A549 (cell line): ENCODE data around the gene TRDMT1. TPM values are rescaled to one million over a fixed set of nuclear protein-coding genes. Genes with fewer than 3 reads are reported as not detected.
A peak's percentile ranks its signal among the peaks of the same experiment; 100 is the strongest.

Source experiments
- ATAC-seq, 2 experiments: fragments of 200-7000 bp in 1 of 2; fragments of >200 bp in 1 of 2; cut with Nextera tagmentation in 1 of 2; cut with Tn5 transposase in 1 of 2; 3 replicates each; pipeline versions ENCODE4 v1.8.0 to v1.9.1; 2018 to 2020; ENCODE audit warnings: mild to moderate bottlenecking in 1 of 2, moderate library complexity in 1 of 2
- CTCF ChIA-PET: fragments of 300-600 bp; sonication (Branson Sonifier 250); formaldehyde crosslinking; extraction: SDS; loops from one replicate; lab custom pipeline; 2021; ENCODE audit warnings: antibody characterized with exemption, inconsistent platforms; lab: Yijun Ruan, JAX
- POLR2A ChIA-PET: fragments of 350-600 bp; formaldehyde crosslinking; extraction: SDS; loops from one replicate; lab custom pipeline; 2021; ENCODE audit warnings: antibody characterized with exemption, inconsistent platforms; lab: Yijun Ruan, JAX
- DNase-seq, 2 experiments: peaks; one replicate each; pipeline versions ENCODE4 v3.0.0 to v3.0.0-alpha.2; 2011 to 2016; ENCODE audit warnings: low read depth in 1 of 2, low spot score in 1 of 2
- FAIRE-seq: peaks from 2 replicates; lab custom pipeline; 2011; peaks lifted over from hg19 to GRCh38; lab: Jason Lieb, UNC
- H3K27ac ChIP-seq, 2 experiments: fragments of >200 bp; sonication (Bioruptor Twin); formaldehyde crosslinking; 3 replicates each; pipeline ENCODE4 v1.5.1; 2016 to 2017
- H3K4me1 ChIP-seq: fragments of >200 bp; sonication (Bioruptor Twin); formaldehyde crosslinking; 3 replicates; pipeline ENCODE4 v1.6.1; 2016
- H3K4me2 ChIP-seq: fragments of >200 bp; sonication (Bioruptor Twin); formaldehyde crosslinking; 3 replicates; pipeline ENCODE4 v1.6.1; 2016
- H3K4me3 ChIP-seq: fragments of >200 bp; sonication (Bioruptor Twin); formaldehyde crosslinking; 3 replicates; pipeline ENCODE4 v1.5.1; 2016
- H3K9me3 ChIP-seq: fragments of >200 bp; sonication (Bioruptor Twin); formaldehyde crosslinking; 3 replicates; pipeline ENCODE4 v1.6.1; 2016
- BCL3 ChIP-seq: fragments of >200 bp; sonication (Bioruptor Twin); formaldehyde crosslinking; IDR thresholded peaks from 3 replicates; pipeline ENCODE4 v1.6.1; 2016
- BHLHE40 ChIP-seq: IDR thresholded peaks from 2 replicates; pipeline ENCODE4 v1.6.1; 2012; ENCODE audit warnings: low read depth, low read length, inconsistent platforms
- CBX2 ChIP-seq: fragments of 200-600 bp; sonication (generic); IDR thresholded peaks from 2 replicates; pipeline ENCODE4 v1.6.1; 2016; ENCODE audit warnings: low read depth, mild to moderate bottlenecking, borderline replicate concordance
- CHD4 ChIP-seq: fragments of 200-600 bp; sonication (generic); IDR thresholded peaks from 2 replicates; pipeline ENCODE4 v1.6.1; 2016; ENCODE audit warnings: antibody characterized with exemption, mild to moderate bottlenecking, borderline replicate concordance
- E2F6 ChIP-seq: IDR thresholded peaks from 2 replicates; pipeline ENCODE4 v1.6.1; 2012; ENCODE audit warnings: low read depth, borderline replicate concordance
- ESRRA ChIP-seq: fragments of 150-350 bp; IDR thresholded peaks from 2 replicates; pipeline ENCODE4 v1.6.1; 2014; ENCODE audit warnings: mild to moderate bottlenecking, low read length, borderline replicate concordance
- FOSB ChIP-seq: fragments of 250-450 bp; sonication (Bioruptor Pico); IDR thresholded peaks from 2 replicates; pipeline ENCODE4 v1.5.0; 2020; ENCODE audit warnings: mild to moderate bottlenecking, moderate library complexity
- GATA3 ChIP-seq: IDR thresholded peaks from 2 replicates; pipeline ENCODE4 v1.6.1; 2012; ENCODE audit warnings: borderline replicate concordance
- HOXA7 ChIP-seq: fragments of 250-450 bp; sonication (Bioruptor Pico); IDR thresholded peaks from 2 replicates; pipeline ENCODE4 v1.5.0; 2020; ENCODE audit warnings: mild to moderate bottlenecking, moderate library complexity
- HOXB5 ChIP-seq: fragments of 250-450 bp; sonication (Bioruptor Pico); IDR thresholded peaks from 2 replicates; pipeline ENCODE4 v1.5.0; 2020; ENCODE audit warnings: mild to moderate bottlenecking, moderate library complexity
- JUN ChIP-seq, 2 experiments: fragments of >200 bp; sonication (Bioruptor Twin); formaldehyde crosslinking; IDR thresholded peaks; 2 replicates in 1 of 2; 3 replicates in 1 of 2; pipeline ENCODE4 v1.6.1; 2016 to 2017
- JUNB ChIP-seq: fragments of >200 bp; sonication (Bioruptor Twin); formaldehyde crosslinking; IDR thresholded peaks from 2 replicates; pipeline ENCODE4 v1.6.1; 2016
- MAFK ChIP-seq: fragments of 450-650 bp; IDR thresholded peaks from 2 replicates; pipeline ENCODE4 v1.6.1; 2014; ENCODE audit not compliant: partially characterized antibody
- MAX ChIP-seq: IDR thresholded peaks from 2 replicates; pipeline ENCODE4 v1.6.1; 2012
- MYC ChIP-seq: IDR thresholded peaks from 2 replicates; pipeline ENCODE4 v1.6.1; 2012; ENCODE audit warnings: mild to moderate bottlenecking, inconsistent platforms, low read length, improper control_type of control experiment, borderline replicate concordance
- POLR2AphosphoS2 ChIP-seq: conservative IDR thresholded peaks from 2 replicates; pipeline ENCODE4 v1.6.1; 2012; ENCODE audit warnings: low read length, improper control_type of control experiment, inconsistent platforms
- SMC3 ChIP-seq: fragments of >200 bp; sonication (Bioruptor Twin); formaldehyde crosslinking; IDR thresholded peaks from 3 replicates; pipeline ENCODE4 v1.6.1; 2018; ENCODE audit warnings: inconsistent platforms
- TFCP2L1 ChIP-seq: fragments of 250-450 bp; sonication (Bioruptor Pico); IDR thresholded peaks from 2 replicates; pipeline ENCODE4 v1.5.0; 2021; ENCODE audit warnings: mild to moderate bottlenecking
- ZC3H11A ChIP-seq: fragments of 450-650 bp; IDR thresholded peaks from 2 replicates; pipeline ENCODE4 v1.6.1; 2014; ENCODE audit warnings: antibody characterized with exemption, mild to moderate bottlenecking
- ZFP36 ChIP-seq: fragments of 450-650 bp; IDR thresholded peaks from 2 replicates; pipeline ENCODE4 v1.6.1; 2014; ENCODE audit warnings: borderline replicate concordance; ENCODE audit not compliant: partially characterized antibody
- ZSCAN20 ChIP-seq: fragments of 250-450 bp; sonication (Bioruptor Pico); IDR thresholded peaks from 2 replicates; pipeline ENCODE4 v1.8.0; 2022; ENCODE audit warnings: mild to moderate bottlenecking, moderate library complexity
- WGBS: methylation state at CpG from one replicate; pipeline ENCODE4 v1.1.6; 2017; ENCODE audit errors: missing lambda C conversion rate; 5-methylcytosine and 5-hydroxymethylcytosine counted together
- polyA plus RNA-seq, 4 experiments: library from polyadenylated mRNA; depleted of rRNA in 3 of 4; stranded (reverse); fragments of >200 nt; fragmentation: RNase III in 1 of 4; extraction: RNeasy Plus Mini Kit Qiagen cat#74134 plus additional on column Dnase treatment in 1 of 4; gene quantifications; 2 replicates in 3 of 4; 3 replicates in 1 of 4; pipeline ENCODE4 v1.2.3, GENCODE V29; 2011 to 2017
- TF ChIP-seq, protein P1 (sequence below): fragments of 150-350 bp; IDR thresholded peaks from 2 replicates; pipeline ENCODE4 v1.6.1; 2014; ENCODE audit warnings: low read depth, mild to moderate bottlenecking, low read length

The TRDMT1 gene
- polyA plus RNA-seq, 2 of the 4 experiments (the other 2 are of a cell fraction) = 2.4 to 7.4 TPM

- peak; percentile 5 to 39; a peak in 3 of 6 replicates for ATAC-seq
- ChIA-PET CTCF (no interaction called here), POLR2A (no interaction called here)
- Histone ChIP-seq H3K9me3 (no peaks in the 10 kb centered on the region), H3K4me1 (peaks cover 6% of the 10 kb centered on the region; the same call in 2 of the 3 replicates), H3K27ac (no peak overlapping the region), H3K4me2 (no peak overlapping the region), H3K4me3 (no peak overlapping the region)
- DNase-seq = no peak
- no peak for FAIRE-seq
- TF ChIP-seq MAFK = no peak
- TF ChIP-seq ZSCAN20 (CRISPR knock-in tag) = no peak
- TF ChIP-seq MYC = no peak
- TF ChIP-seq FOSB (CRISPR knock-in tag) = no peak
- TF ChIP-seq BHLHE40 = no peak
- TF ChIP-seq E2F6 = no peak
- no peak for TF ChIP-seq BCL3
- no peak for TF ChIP-seq SMC3
- no peak for TF ChIP-seq MAX
- TF ChIP-seq CHD4 = no peak
- no peak for TF ChIP-seq ZFP36
- no peak for TF ChIP-seq HOXB5 (CRISPR knock-in tag)
- TF ChIP-seq JUNB = no peak
- TF ChIP-seq, protein P1, sequence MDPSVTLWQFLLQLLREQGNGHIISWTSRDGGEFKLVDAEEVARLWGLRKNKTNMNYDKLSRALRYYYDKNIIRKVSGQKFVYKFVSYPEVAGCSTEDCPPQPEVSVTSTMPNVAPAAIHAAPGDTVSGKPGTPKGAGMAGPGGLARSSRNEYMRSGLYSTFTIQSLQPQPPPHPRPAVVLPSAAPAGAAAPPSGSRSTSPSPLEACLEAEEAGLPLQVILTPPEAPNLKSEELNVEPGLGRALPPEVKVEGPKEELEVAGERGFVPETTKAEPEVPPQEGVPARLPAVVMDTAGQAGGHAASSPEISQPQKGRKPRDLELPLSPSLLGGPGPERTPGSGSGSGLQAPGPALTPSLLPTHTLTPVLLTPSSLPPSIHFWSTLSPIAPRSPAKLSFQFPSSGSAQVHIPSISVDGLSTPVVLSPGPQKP = no peak
- no peak for TF ChIP-seq ESRRA
- TF ChIP-seq CBX2 = no peak
- 81% methylated on average over 5 of the region's 6 CpGs for WGBS
These were observed 38.0 kb upstream of the TRDMT1 start for GRCh38 chr10:17239345-17240085.

DNA sequence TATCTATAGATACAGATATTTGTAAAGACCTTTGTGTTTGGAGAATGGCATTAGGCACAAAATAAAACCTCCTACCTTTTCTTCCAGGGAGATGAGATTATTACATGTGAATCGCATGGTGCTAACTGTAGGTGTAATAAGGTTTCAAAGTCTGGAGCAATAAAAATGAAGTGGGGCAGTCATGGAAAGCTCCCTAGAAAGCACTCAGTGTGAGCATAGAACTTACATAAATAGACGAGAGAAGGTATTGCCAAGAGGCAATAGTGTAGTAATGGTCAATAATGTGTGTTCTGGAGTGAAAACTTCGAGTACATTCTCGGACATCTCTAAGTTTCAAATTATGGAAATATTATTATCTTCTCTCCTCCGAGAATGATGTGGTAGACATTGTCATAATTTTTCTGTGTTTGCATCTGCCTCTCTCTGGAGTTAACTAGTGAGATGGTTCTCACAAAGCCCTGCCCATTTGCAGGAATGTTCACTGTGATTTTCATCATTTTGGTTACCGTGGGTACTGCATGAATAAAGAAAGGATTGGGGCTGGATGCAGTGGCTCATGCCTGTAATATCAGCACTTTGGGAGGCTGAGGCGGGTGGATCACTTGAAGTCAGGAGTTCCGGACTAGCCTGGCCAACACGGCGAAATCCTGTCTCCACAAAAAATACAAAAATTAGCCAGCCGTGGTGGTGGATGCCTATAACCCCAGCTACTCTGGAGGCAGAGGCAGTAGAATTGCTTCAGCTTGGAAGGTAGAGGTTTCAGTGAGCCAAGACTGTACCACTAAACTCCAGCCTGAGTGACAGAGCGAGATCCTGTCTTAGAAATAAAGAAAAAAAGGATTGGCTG, 37.2 kb upstream of the TRDMT1 start:
- H3K4me1 ChIP-seq = peaks cover 12% of the 10 kb centered on the region; the same call in 2 of the 3 replicates
- POLR2A ChIA-PET = no interaction called here
- H3K9me3 ChIP-seq = no peaks in the 10 kb centered on the region
- H3K4me3 ChIP-seq = no peak overlapping the region
- no peak overlapping the region; a peak in 1 of 6 replicates for H3K27ac ChIP-seq
- TF ChIP-seq TFCP2L1 (peak; percentile 59; the same call in 1 of the 2 replicates), ZFP36 (no peak), JUN (IDR thresholded peaks at IDR 0.05) (peak in 1 of 2 experiments; percentile 41; a peak in 3 of 5 replicates), ZC3H11A (0 out of 2 replicates have a peak, but pooled peaks have one; percentile 5), FOSB (CRISPR knock-in tag) (peak; percentile 83), BHLHE40 (no peak), MYC (no peak), GATA3 (peak; percentile 42; the same call in 1 of the 2 replicates), POLR2AphosphoS2 (peak; percentile 94), SMC3 (no peak), HOXA7 (CRISPR knock-in tag) (peak; percentile 80), BCL3 (0 out of 3 replicates have a peak, but pooled peaks have one; percentile 11), CBX2 (no peak)
- DNase-seq (peak in 1 of 2 experiments; percentile 44), ATAC-seq (peak; percentile 72 to 80), FAIRE-seq (no peak)
- CTCF ChIA-PET = interaction anchor here (0.7 to 1.2 kb wide), 4 partner anchors 8 to 383 kb away, joined by 3 to 4 read pairs (median 3); partner anchors contain the start of gene TRDMT1
- no peak overlapping the region for H3K4me2 ChIP-seq
- whole genome bisulfite sequencing = 57% methylated on average over 12 of the region's 12 CpGs
